Suprapubic skin (tissue), 4 donors: ENCODE results near the gene NAA20.

Source experiments
- CTCF ChIP-seq, 2 donors: fragments of 200-600 bp in 1 of 2; fragments of 450-650 bp in 1 of 2; sonication (generic) in 1 of 2; IDR thresholded peaks; one replicate each; pipeline ENCODE4 v1.5.1; 2016 to 2019; ENCODE audit warnings: antibody characterized with exemption in 2 of 2, mild to moderate bottlenecking in 1 of 2, moderate library complexity in 1 of 2
- POLR2A ChIP-seq, 2 donors: fragments of 450-650 bp; IDR thresholded peaks; one replicate each; pipeline ENCODE4 v1.6.1; 2017; ENCODE audit warnings: antibody characterized with exemption in 2 of 2, mild to moderate bottlenecking in 2 of 2, moderate library complexity in 2 of 2
- POLR2AphosphoS5 ChIP-seq, 3 donors: sonication (generic); formaldehyde crosslinking; IDR thresholded peaks; one replicate each; pipeline ENCODE4 v1.6.1; 2017; ENCODE audit warnings: antibody characterized with exemption in 3 of 3

DNA sequence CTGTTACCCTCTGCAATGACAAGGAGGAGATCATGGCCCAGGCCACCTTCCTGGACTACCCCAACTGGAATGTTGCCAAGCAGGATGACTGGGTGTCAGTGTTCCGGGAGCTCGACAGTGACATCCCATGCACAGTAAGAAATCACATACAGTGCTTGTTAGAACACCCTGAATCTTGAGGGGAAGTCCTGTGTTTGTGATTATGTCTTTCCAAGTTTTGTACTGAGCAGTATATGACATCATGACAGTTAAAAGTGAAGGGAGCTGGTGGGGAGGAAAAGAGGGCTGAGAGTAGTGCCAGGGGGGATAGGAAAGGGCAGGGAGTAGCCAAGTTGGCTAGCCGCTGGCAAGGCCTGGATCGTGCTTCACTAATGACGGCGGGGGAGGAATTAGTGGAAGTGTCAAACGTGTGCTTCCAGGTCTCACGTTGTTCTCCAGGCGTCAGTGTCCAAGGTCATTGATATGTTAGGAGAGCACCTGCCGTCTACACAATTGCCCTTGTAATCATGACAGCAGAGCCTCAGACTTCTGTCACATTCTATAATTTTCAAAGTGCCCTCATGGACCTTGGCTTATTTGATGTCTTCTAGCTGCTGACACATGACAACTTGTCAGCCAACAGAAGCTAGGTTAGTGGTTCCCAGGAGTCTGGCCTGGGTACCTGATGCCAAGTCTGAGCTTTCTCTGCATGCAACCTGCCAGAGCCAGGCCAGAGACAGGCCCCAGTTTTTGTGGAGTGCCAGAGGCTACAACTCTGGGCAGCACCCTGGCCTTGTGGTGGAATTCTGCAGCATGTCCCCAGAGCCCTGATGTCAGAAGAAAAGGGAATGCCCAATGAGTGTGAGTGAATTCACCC, 53.9 kb downstream of the NAA20 start:
- TF ChIP-seq POLR2AphosphoS5 (IDR thresholded peaks at IDR 0.05), result no peak
- TF ChIP-seq CTCF (IDR thresholded peaks at IDR 0.05), result no peak
- TF ChIP-seq POLR2A (IDR thresholded peaks at IDR 0.05), result no peak
